HG02798 (cell line): ENCODE measurements around the gene USP36.

ENCODE experiments used
- ATAC-seq: cut with Tn5 transposase; IDR thresholded peaks from one replicate; pipeline ENCODE4 v1.9.1; 2021; ENCODE audit warnings: mild to moderate bottlenecking; ENCODE audit not compliant: unreplicated experiment, poor library complexity

Gene USP36

GRCh38 chr17:78819806-78820792 is 20.5 kb downstream of the USP36 start:
- ATAC-seq, result no peak

- ATAC-seq, result no peak
Measured at GRCh38 chr17:78819402-78819801, 21.2 kb downstream of the USP36 start.

- ATAC-seq, result no peak
Measured at GRCh38 chr17:78818932-78819331, 21.7 kb downstream of the USP36 start.

GRCh38 chr17:78818152-78818846 is 22.3 kb downstream of the USP36 start:
- no peak for ATAC-seq

GRCh38 chr17:78817123-78817522 is 23.5 kb downstream of the USP36 start:
- no peak for ATAC-seq

- ATAC-seq, result no peak
Measured at GRCh38 chr17:78815696-78816095, 24.9 kb downstream of the USP36 start.

GRCh38 chr17:78812855-78813254 is 27.8 kb downstream of the USP36 start:
- ATAC-seq, result no peak

- ATAC-seq, result no peak
Measured at GRCh38 chr17:78808163-78808562, 32.5 kb downstream of the USP36 start.

GRCh38 chr17:78806451-78806850 is 34.2 kb downstream of the USP36 start:
- ATAC-seq, result no peak

GRCh38 chr17:78805301-78805700 is 35.3 kb downstream of the USP36 start:
- ATAC-seq, result no peak

GRCh38 chr17:78804777-78805176 is 35.8 kb downstream of the USP36 start:
- no peak for ATAC-seq

GRCh38 chr17:78803186-78803845 is 37.3 kb downstream of the USP36 start:
- no peak for ATAC-seq

- ATAC-seq, result no peak
Measured at GRCh38 chr17:78802459-78802858, 38.2 kb downstream of the USP36 start.

GRCh38 chr17:78802008-78802407 is 38.6 kb downstream of the USP36 start:
- no peak for ATAC-seq

- no peak for ATAC-seq
Measured at GRCh38 chr17:78800132-78800931, 40.3 kb downstream of the USP36 start.

- no peak for ATAC-seq
Measured at GRCh38 chr17:78798695-78799559, 41.7 kb downstream of the USP36 start.

GRCh38 chr17:78797691-78798585 is 42.7 kb downstream of the USP36 start:
- ATAC-seq, result no peak

- ATAC-seq, result no peak
Measured at GRCh38 chr17:78797213-78797612, 43.4 kb downstream of the USP36 start.
